Measurements from ENCODE around the gene PIP5K1B. TPM values are rescaled to one million over a fixed set of nuclear protein-coding genes. Genes with fewer than 3 reads are reported as not detected.

PIP5K1B gene
- total RNA-seq, 2 donors from 2014 or later, result 3.9 to 7.1 TPM

- DNase-seq (ENCODE audit: low spot score) (no peak), ATAC-seq (ENCODE audit: insufficient number of reproducible peaks, low FRiP score, low read depth) (no peak)
These were observed 286.4 kb downstream of the PIP5K1B start for GRCh38 chr9:68991457-68991856.

GRCh38 chr9:68995776-68996175 lies 290.7 kb downstream of the PIP5K1B start:
- Histone ChIP-seq H3K4me1 (ENCODE audit: control insufficient read depth in 1 of 2, low read depth in 2 of 2) (no peaks in the 10 kb centered on the region), H3K27me3 (replicated peaks; ENCODE audit: insufficient read depth) (no peaks in the 10 kb centered on the region), H3K27ac (peak overlapping the region in 1 of 2 donors; percentile 24), H3K4me3 (no peak overlapping the region), H3K36me3 (no peaks in the 10 kb centered on the region), H3K9me3 (no peaks in the 10 kb centered on the region)
- TF ChIP-seq CTCF (IDR thresholded peaks at IDR 0.05), result no peak
- ATAC-seq (ENCODE audit: insufficient number of reproducible peaks, low FRiP score, low read depth) (no peak), DNase-seq (ENCODE audit: low spot score) (no peak)

More at GRCh38 chr9:68991457-68991856, 286.4 kb downstream of the PIP5K1B start:
- Histone ChIP-seq H3K9me3 (no peaks in the 10 kb centered on the region), H3K27ac (no peak overlapping the region), H3K4me3 (no peak overlapping the region), H3K27me3 (replicated peaks; ENCODE audit: insufficient read depth) (no peaks in the 10 kb centered on the region), H3K4me1 (ENCODE audit: control insufficient read depth in 1 of 2, low read depth in 2 of 2) (no peaks in the 10 kb centered on the region), H3K36me3 (no peaks in the 10 kb centered on the region)
- TF ChIP-seq CTCF (IDR thresholded peaks at IDR 0.05), result no peak

- Histone ChIP-seq H3K9me3 (no peaks in the 10 kb centered on the region), H3K36me3 (no peaks in the 10 kb centered on the region), H3K4me3 (no peak overlapping the region), H3K4me1 (ENCODE audit: control insufficient read depth in 1 of 2, low read depth in 2 of 2) (no peaks in the 10 kb centered on the region), H3K27me3 (replicated peaks; ENCODE audit: insufficient read depth) (no peaks in the 10 kb centered on the region), H3K27ac (no peak overlapping the region)
- ATAC-seq (ENCODE audit: insufficient number of reproducible peaks, low FRiP score, low read depth), result no peak
- TF ChIP-seq CTCF (IDR thresholded peaks at IDR 0.05), result no peak
- DNase-seq (ENCODE audit: low spot score), result no peak
These were observed 291.4 kb downstream of the PIP5K1B start for GRCh38 chr9:68996462-68996861.

GRCh38 chr9:68997666-68998065 lies 292.6 kb downstream of the PIP5K1B start:
- Histone ChIP-seq H3K4me3 (no peak overlapping the region), H3K4me1 (ENCODE audit: control insufficient read depth in 1 of 2, low read depth in 2 of 2) (no peaks in the 10 kb centered on the region), H3K36me3 (no peaks in the 10 kb centered on the region), H3K27ac (no peak overlapping the region), H3K9me3 (no peaks in the 10 kb centered on the region), H3K27me3 (replicated peaks; ENCODE audit: insufficient read depth) (no peaks in the 10 kb centered on the region)
- ATAC-seq (ENCODE audit: insufficient number of reproducible peaks, low FRiP score, low read depth), result no peak
- TF ChIP-seq CTCF (IDR thresholded peaks at IDR 0.05), result no peak
- DNase-seq (ENCODE audit: low spot score), result no peak

- TF ChIP-seq CTCF (IDR thresholded peaks at IDR 0.05), result no peak
- H3K4me1 ChIP-seq (ENCODE audit: control insufficient read depth in 1 of 2, low read depth in 2 of 2), result no peaks in the 10 kb centered on the region
- no peaks in the 10 kb centered on the region for H3K36me3 ChIP-seq
- no peak overlapping the region for H3K4me3 ChIP-seq
- DNase-seq (ENCODE audit: low spot score) (no peak), ATAC-seq (ENCODE audit: insufficient number of reproducible peaks, low FRiP score, low read depth) (no peak)
- H3K9me3 ChIP-seq, result no peaks in the 10 kb centered on the region
- no peaks in the 10 kb centered on the region for H3K27me3 ChIP-seq (replicated peaks; ENCODE audit: insufficient read depth)
- no peak overlapping the region for H3K27ac ChIP-seq
These were observed 293.3 kb downstream of the PIP5K1B start for GRCh38 chr9:68998385-68998784.
